Measurements from ENCODE around the gene CRYGB.
"Not testable (repeated sequence)": the region's sequence is repeated elsewhere in the genome, so short reads cannot be mapped to it uniquely, and the experiment has no call there.

Gene CRYGB

DNA sequence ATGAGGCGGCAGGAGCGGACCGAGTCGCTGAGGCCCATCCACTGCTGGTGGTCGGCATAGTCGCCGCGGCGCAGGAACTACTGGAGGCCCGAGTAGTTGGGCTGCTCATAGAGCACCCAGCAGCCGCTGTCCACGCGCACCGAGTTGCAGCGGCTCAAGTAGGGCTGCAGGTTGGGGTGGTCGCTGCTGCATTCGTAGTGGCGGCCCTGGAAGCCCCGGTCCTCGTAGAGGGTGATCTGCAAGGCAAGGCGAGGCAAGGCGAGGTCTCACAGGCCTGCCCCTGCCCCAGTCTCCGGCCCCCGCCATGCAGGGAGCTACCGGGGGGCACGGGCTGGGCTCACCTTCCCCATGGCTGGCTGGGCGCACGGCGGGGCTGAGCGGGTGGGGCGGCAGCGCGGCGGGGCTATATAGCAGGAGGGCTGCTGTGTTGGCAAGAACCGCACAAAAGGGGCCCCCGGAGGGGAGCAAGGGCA lies 33.6 kb downstream of the CRYGB start:
- FAIRE-seq: not testable (repeated sequence)

DNA sequence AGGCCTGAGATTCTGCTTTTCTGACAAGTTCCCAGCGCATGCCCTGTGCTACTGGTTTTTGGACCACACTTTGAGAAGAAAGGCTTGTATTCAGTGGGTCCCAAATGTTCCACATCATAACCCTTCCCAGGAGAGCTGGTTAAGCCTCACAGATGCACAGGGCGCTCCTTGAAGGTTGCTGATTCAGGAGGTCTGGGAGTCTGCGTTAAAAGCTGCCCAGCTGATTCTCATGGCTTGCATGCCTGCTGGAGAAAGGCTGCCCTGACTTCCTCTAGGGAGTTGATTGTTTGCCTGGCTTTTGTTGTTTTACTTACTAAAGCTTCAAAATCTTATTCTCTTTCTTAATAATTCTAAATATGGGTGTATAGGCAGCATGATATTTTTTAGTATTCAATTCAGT lies 42.3 kb downstream of the CRYGB start:
- FAIRE-seq: no peak

DNA sequence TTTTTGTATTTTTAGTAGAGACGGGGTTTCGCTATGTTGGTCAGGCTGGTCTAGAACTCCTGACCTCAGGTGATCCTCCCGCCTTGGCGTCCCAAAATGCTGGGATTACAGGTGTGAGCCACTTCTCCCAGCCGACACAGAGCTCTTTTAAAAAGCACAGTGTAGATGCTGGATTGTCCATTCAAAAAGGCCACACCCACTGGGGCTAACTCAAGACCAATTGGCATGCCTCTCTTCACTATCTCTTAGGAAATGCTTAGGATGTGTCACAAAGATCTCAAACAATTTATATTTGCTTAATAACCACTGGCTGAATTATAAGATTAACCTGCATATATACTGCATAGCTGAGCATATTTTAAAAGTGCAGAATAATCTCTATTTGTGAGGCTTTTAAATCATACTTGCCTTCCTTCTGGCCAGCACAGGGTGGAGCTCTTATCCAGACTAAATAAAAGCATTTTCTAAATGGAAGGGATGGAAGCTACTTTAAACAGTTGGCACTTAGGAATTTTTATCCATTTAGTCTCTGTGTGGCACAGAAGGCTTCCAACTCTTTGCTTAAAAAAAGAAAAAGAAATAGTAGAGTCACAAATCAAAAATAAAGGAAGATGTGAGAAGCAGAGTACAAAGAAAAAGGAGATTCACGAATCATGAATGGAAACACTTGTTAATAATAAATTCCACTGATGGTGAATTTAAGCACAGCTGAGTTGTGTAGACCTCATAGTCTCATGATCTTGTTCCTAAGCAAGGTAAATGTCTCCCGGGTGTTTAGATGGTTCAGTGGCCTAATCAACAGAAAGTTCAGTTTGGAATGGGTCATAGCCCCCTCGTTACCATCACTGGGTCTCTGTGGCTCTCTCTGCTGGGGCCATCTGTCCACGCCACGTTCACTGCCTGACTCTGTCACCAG lies 44.0 kb downstream of the CRYGB start:
- no peak for FAIRE-seq

DNA sequence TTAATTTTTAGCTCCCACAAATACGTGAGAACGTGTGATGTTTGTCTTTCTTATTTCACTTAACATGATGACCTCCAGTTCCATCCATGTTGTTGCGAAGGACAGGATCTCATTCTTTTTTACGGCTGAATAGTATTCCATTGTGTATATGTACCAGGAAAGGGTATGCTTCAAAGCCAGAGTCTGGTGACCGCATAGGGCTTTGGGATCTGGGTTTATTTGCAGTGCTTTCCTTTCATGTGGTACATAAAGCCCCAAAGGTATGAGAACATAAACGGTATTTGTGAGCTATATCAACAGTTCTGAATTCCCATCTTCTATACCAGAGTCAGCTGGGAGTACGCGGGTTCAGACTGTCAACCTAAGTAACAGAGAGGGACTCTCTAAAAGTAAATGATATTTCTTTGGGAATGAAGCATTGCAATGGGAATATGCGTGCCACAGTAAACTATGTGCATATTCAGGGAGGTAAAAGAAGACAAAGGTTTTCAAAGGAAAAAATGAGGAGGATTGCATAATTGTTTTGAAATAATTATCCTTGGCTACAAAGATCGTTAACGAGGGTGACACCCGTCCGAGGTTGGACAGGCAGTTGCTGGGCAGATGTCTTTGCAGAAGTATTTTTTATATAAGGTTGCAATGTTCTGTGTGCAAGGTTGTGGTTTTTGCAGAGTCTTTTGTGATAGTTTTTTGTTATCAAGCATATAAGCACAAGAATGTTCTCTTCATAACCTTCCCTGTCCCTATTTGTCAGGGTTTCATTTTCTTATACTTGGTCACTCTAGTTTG lies 46.1 kb downstream of the CRYGB start:
- FAIRE-seq: no peak

DNA sequence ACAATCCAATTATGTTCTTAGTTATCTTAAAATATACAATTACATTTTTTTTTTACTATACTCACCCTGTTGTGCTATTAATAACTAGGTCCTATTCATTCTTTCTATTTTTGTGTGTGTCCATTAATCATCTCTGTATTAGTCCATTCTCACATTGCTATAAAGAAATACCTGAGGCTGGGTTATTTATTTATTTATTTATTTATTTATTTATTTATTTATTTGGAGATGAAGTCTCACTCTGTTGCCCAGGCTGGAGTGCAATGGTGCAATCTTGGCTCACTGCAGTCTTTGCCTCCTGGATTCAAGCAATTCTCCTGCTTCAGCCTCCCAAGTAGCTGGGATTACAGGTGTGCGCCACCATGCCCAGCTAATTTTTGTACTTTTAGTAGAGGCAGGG lies 47.3 kb downstream of the CRYGB start:
- not testable (repeated sequence) for FAIRE-seq

DNA sequence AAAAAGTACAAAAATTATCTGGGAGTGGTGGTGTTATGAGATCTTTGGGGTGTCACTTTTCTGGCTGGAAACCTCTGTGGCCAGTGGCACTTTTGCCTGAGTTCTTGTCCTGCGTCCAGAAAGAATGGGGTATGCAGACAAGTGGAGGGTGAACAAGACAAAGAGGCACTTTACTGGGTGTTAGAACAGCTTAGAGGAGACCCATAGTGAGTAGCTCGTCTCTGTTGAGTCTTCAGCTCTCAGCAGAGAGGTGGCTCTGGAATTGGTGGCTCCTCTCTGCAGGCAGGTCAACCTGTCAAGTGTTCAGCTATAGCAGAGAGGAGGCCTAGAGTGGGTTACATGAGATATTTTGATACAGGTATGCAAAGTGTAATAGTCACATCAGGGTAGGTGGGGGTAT lies 47.7 kb downstream of the CRYGB start:
- FAIRE-seq: no peak

DNA sequence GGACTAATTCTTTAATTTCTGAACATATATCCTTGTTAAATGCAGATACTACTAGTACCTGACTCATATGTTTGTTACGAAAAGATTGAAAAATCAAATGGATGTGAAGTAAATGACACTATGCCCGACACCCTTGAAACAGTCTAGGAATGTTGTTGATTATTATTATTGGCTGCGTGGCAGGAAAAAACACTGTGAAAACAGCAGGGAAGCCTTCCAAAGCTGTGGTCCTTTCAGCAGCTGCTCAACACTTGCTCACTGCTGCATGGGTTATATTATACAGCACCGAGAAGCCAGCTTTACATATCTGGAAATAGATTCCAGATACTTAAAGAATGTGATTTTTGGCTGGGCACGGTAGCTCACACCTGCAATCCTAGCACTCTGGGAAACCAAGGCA lies 48.2 kb downstream of the CRYGB start:
- FAIRE-seq: no peak

DNA sequence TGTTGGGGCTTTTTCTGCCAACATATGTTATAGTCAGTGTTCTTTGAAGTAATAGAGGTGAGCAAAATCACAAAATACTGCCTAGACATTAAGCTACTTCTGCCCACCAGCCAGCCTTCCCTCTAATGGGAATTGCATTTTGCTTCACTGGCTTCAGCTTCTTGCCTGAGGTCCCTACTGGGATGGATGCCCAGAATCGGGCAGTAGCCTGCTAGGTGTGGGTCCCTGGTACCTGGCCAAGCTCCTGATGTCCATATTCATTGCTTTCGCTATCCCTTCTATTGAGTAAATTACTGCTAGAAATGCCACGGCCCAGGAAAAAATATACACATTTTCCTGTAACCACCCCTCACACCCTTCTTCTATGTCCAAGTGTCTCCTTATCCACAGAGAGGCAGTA lies 48.6 kb downstream of the CRYGB start:
- FAIRE-seq: no peak

DNA sequence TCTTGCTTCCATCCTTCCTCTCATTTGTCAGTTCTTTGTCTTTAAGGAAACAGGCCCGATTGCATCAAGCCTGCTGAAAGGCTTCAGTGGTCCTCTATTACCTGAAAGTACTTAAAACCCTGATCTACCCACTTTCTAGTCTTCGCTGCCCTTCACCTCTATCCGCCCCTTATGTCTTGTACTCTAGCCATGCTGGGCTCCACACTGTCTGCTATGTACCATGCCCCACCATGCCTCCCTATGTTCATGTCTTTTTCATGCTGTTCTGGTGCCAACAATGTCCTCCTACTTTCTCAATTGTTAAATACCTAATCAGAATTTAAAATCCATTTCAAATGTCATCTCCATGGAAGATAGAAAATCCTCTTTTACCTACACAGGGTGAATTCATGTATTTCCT lies 49.9 kb downstream of the CRYGB start:
- FAIRE-seq: no peak

DNA sequence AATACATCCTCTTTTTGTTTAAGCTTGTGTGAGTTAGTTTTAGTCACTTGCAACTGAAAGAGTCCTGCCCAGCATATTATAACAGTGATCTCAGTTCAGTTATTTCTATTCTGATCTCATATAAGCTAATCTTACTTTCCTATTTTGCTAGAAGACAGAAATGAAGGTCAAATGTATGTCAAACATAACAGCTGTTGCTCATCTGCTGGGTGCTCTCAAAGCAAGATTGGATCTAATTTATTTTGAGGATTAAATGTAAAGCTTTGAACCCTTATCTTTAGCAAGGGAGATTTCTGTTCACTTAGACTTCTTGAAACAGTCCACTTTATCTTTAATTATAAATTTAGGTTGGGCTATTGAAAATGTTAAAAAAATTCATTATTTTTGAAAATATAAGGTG lies 52.8 kb downstream of the CRYGB start:
- no peak for FAIRE-seq
